Body of pancreas (tissue), 4 donors: ENCODE results near the gene USP48. TPM values are rescaled to one million over a fixed set of nuclear protein-coding genes. Genes with fewer than 3 reads are reported as not detected.

Experiments
- ATAC-seq: fragments of 150-250 bp; one replicate; pipeline ENCODE4 v1.9.1; 2016
- DNase-seq, 4 donors: peaks; one replicate each; pipeline ENCODE4 v3.0.0-alpha.2; 2019
- H3K27ac ChIP-seq, 4 donors: fragments of 200-600 bp; sonication (generic); 1 replicate in 3 of 4; 2 replicates in 1 of 4; pipeline versions ENCODE4 v1.5.1 to v1.6.1; 2016 to 2019; ENCODE audit warnings: mild to moderate bottlenecking in 1 of 4, mixed read lengths in 1 of 4, moderate library complexity in 1 of 4
- H3K27me3 ChIP-seq, 2 donors: fragments of 200-600 bp; sonication (generic); one replicate each; pipeline ENCODE4 v1.6.0; 2016; ENCODE audit warnings: mild to moderate bottlenecking in 1 of 2
- H3K36me3 ChIP-seq, 2 donors: fragments of 200-600 bp; sonication (generic); replicated peaks in 1 of 2; 2 replicates each; pipeline ENCODE4 v1.5.1; 2016; ENCODE audit warnings: low read depth in 2 of 2; ENCODE audit not compliant: insufficient read depth in 1 of 2
- H3K4me1 ChIP-seq: fragments of 200-600 bp; sonication (generic); one replicate; pipeline ENCODE4 v1.6.0; 2016
- H3K4me3 ChIP-seq, 2 donors: fragments of 200-600 bp; sonication (generic); 1 replicate in 1 of 2; 2 replicates in 1 of 2; pipeline ENCODE4 v1.5.1; 2016 to 2019
- H3K9me3 ChIP-seq, 3 donors: fragments of 200-600 bp; sonication (generic); 1 replicate in 2 of 3; 2 replicates in 1 of 3; pipeline ENCODE4 v1.5.1; 2016
- CTCF ChIP-seq, 7 experiments: fragments of 450-650 bp in 4 of 7; fragments of 200-600 bp in 3 of 7; sonication (generic) in 3 of 7; IDR thresholded peaks; one replicate each; pipeline ENCODE4 v1.5.1; 2016 to 2019; ENCODE audit warnings: antibody characterized with exemption in 7 of 7
- POLR2A ChIP-seq, 3 donors: fragments of 450-650 bp; IDR thresholded peaks; one replicate each; pipeline ENCODE4 v1.6.1; 2016; ENCODE audit warnings: antibody characterized with exemption in 3 of 3, mild to moderate bottlenecking in 2 of 3
- WGBS, 2 donors: methylation state at CpG; one replicate each; pipeline ENCODE4 v1.1.5; 2017; 5-methylcytosine and 5-hydroxymethylcytosine counted together
- intact Hi-C: fragments of 100-400 bp; cut with DNase I; formaldehyde crosslinking; loops from one replicate; pipeline ENCODE4 v1.15.1; 2023
- total RNA-seq, 2 donors: library from RNA; depleted of rRNA; stranded (reverse); fragments of >200 nt; gene quantifications; one replicate each; pipeline ENCODE4 v1.1.0, GENCODE V29; 2016

Gene USP48
- total RNA-seq, 2 donors from 2014 or later: 25.4 to 72.9 TPM

- no peaks in the 10 kb centered on the region for H3K4me1 ChIP-seq
- H3K27me3 ChIP-seq: no peaks in the 10 kb centered on the region
- ATAC-seq (no peak), DNase-seq (no peak)
- no peaks in the 10 kb centered on the region for H3K36me3 ChIP-seq
- intact Hi-C loops: no loop called here
- no peak overlapping the region for H3K27ac ChIP-seq
- H3K4me3 ChIP-seq: no peak overlapping the region
- 86 to 92% methylated on average over 5 to 9 of the region's 11 CpGs for WGBS, 2 donors
- TF ChIP-seq CTCF (IDR thresholded peaks at IDR 0.05): no peak
- no peak for TF ChIP-seq POLR2A (IDR thresholded peaks at IDR 0.05)
- no peaks in the 10 kb centered on the region for H3K9me3 ChIP-seq
These were observed 38.6 kb upstream of the USP48 start for GRCh38 chr1:21821385-21822019.

GRCh38 chr1:21820597-21821232 is 37.8 kb upstream of the USP48 start:
- Histone ChIP-seq H3K36me3 (no peaks in the 10 kb centered on the region), H3K4me3 (no peak overlapping the region), H3K9me3 (no peaks in the 10 kb centered on the region), H3K27me3 (no peaks in the 10 kb centered on the region), H3K4me1 (no peaks in the 10 kb centered on the region), H3K27ac (no peak overlapping the region)
- intact Hi-C loops: no loop called here
- TF ChIP-seq POLR2A (IDR thresholded peaks at IDR 0.05) (no peak), CTCF (IDR thresholded peaks at IDR 0.05) (no peak)
- ATAC-seq (no peak), DNase-seq (no peak)
- WGBS, 2 donors: 92 to 93% methylated on average over 8 to 9 of the region's 9 CpGs

- peak; percentile 58 for ATAC-seq
- peaks cover 8% of the 10 kb centered on the region for H3K4me1 ChIP-seq
- WGBS, 2 donors: 30 to 45% methylated on average over 10 of the region's 10 CpGs
- intact Hi-C loops: no loop called here
- no peak for TF ChIP-seq CTCF (IDR thresholded peaks at IDR 0.05)
- no peak for TF ChIP-seq POLR2A (IDR thresholded peaks at IDR 0.05)
- H3K27me3 ChIP-seq: no peaks in the 10 kb centered on the region
- H3K9me3 ChIP-seq: no peaks in the 10 kb centered on the region
- peak in 2 of 4 donors; percentile 41 to 53 for DNase-seq
- no peak overlapping the region for H3K4me3 ChIP-seq
- H3K36me3 ChIP-seq: no peaks in the 10 kb centered on the region
- H3K27ac ChIP-seq: no peak overlapping the region
These were observed 35.7 kb upstream of the USP48 start for GRCh38 chr1:21818656-21819055.

GRCh38 chr1:21816602-21817302 is 33.8 kb upstream of the USP48 start:
- Histone ChIP-seq H3K9me3 (no peaks in the 10 kb centered on the region), H3K4me1 (peaks cover 13% of the 10 kb centered on the region), H3K4me3 (no peak overlapping the region), H3K27ac (no peak overlapping the region), H3K27me3 (no peaks in the 10 kb centered on the region), H3K36me3 (no peaks in the 10 kb centered on the region)
- no peak for TF ChIP-seq CTCF (IDR thresholded peaks at IDR 0.05)
- TF ChIP-seq POLR2A (IDR thresholded peaks at IDR 0.05): no peak
- DNase-seq (no peak), ATAC-seq (no peak)
- WGBS, 2 donors: 85 to 86% methylated on average over 8 of the region's 8 CpGs
- intact Hi-C loops: no loop called here
